Measurements from ENCODE around the gene CCDC124. TPM values are rescaled to one million over a fixed set of nuclear protein-coding genes. Genes with fewer than 3 reads are reported as not detected.

CCDC124 gene
- total RNA-seq, 6 experiments from 2014 or later: 86.3 to 115 (median 103) TPM

DNA sequence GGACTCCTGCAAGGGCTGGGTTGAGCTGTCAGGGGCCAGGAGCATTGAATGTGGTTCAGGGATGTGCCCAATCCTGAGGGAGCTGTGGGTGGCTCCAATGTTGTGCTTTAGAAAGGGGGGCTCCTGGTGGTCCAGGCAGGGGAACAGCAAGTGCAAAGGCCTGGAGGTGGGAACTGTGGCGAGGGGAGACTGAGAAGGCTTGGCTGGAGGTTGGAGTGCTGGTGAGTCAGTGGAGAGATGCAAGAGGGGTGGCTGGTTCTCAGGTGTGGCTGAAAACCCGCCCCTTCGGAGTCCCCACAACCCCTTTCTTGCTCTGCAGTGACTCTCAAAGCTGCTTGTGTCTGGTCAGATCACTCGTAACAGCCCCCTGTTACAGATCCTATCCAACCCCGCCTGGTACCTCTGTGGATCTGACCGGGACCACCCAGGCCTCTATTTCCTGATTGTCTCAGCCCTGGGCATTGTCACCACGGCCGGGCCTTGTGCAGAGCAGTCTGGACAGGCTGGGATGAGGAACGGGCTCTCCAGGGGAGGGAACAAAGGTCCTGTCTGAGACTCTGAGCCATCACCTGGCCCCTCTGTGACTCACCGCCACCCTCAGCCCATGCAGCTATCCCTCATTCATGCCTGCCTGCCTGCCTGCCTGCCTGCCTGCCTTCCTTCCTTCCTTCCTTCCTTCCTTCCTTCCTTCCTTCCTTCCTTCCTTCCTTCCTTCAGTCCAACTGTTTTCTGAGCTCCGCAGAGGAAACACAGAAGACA, 32.7 kb downstream of the CCDC124 start:
- Mint-ChIP-seq H3K36me3 (ENCODE audit: low read depth) (no peaks in the 10 kb centered on the region), H3K27ac (no peak overlapping the region), H3K27me3 (ENCODE audit: insufficient read depth) (peaks cover 48% of the 10 kb centered on the region), H3K4me3 (no peak overlapping the region), H3K4me1 (ENCODE audit: low read depth) (no peaks in the 10 kb centered on the region), H3K9me3 (no peaks in the 10 kb centered on the region)
- no peak for DNase-seq
- TF ChIP-seq, protein P1, sequence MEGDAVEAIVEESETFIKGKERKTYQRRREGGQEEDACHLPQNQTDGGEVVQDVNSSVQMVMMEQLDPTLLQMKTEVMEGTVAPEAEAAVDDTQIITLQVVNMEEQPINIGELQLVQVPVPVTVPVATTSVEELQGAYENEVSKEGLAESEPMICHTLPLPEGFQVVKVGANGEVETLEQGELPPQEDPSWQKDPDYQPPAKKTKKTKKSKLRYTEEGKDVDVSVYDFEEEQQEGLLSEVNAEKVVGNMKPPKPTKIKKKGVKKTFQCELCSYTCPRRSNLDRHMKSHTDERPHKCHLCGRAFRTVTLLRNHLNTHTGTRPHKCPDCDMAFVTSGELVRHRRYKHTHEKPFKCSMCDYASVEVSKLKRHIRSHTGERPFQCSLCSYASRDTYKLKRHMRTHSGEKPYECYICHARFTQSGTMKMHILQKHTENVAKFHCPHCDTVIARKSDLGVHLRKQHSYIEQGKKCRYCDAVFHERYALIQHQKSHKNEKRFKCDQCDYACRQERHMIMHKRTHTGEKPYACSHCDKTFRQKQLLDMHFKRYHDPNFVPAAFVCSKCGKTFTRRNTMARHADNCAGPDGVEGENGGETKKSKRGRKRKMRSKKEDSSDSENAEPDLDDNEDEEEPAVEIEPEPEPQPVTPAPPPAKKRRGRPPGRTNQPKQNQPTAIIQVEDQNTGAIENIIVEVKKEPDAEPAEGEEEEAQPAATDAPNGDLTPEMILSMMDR (IDR thresholded peaks at IDR 0.05): no peak

DNA sequence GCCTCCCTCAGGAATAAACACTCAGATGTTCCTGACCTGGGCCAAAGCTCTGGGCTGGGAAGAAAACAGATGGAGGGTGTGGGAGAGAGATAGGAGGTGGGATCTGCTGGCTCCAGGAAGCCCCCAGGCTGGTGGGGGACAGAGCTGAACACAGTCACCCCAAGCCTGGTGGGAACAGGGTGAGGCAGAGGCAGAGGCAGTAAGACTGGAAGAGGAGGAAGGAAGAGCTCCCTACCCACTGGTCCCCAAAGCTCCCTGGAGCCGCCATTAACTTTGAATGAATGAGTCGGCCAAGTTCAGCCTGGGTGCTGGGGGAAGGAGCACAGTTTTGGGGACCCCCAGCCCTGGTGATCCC, 33.3 kb downstream of the CCDC124 start:
- Mint-ChIP-seq H3K9me3 (no peaks in the 10 kb centered on the region), H3K36me3 (ENCODE audit: low read depth) (no peaks in the 10 kb centered on the region), H3K27me3 (ENCODE audit: insufficient read depth) (peaks cover 48% of the 10 kb centered on the region), H3K27ac (no peak overlapping the region), H3K4me3 (no peak overlapping the region), H3K4me1 (ENCODE audit: low read depth) (no peaks in the 10 kb centered on the region)
- TF ChIP-seq, protein P1 (IDR thresholded peaks at IDR 0.05): no peak
- DNase-seq: no peak

DNA sequence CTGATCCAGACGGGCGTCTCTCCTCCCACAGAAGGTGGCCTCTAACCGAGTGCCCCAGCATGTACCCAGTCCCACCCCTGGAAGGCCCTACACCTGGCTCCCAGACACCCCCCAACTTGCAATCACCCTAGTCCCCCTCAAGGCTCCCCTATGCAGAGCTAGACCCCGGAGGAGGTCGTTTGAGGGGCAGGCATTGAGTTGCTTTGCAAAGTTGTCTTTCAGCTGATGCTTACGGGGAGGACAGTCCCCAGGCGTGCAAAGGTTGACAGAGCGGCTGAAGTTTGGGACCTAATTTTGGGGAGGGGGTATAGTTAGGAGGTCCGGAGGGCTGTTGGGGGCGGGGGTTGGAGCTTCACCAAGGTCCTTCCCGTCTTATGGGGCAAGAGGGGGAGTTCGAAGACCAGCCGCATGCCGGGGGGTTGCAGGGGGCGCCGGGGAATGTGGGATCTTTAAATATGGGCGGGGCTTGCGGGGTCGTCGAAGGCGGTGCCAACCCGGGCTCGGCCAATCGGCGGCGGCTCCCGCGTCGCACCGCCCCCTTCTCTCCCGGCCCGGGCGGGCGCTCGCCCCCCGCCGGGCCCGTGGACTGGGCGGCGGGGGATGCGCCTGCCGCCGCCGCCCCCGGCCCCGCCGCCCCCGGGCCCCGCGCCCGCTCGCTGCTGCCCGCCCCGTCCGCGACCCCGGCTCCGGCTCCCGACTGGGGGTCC, 33.9 kb downstream of the CCDC124 start, which contains the start of gene KCNN1:
KCNN1 (plus strand) TSS at position 558 of the 707 bp plus-strand sequence. CDS start 6,782 bp downstream, outside the sequence.
- no peak for DNase-seq
- Mint-ChIP-seq H3K9me3 (no peaks in the 10 kb centered on the region), H3K27me3 (ENCODE audit: insufficient read depth) (peaks cover 45% of the 10 kb centered on the region), H3K4me1 (ENCODE audit: low read depth) (no peaks in the 10 kb centered on the region), H3K4me3 (no peak within 1 kb of the TSS), H3K27ac (no peak within 1 kb of the TSS), H3K36me3 (ENCODE audit: low read depth) (no peaks in the 10 kb centered on the region)
- TF ChIP-seq, protein P1 (IDR thresholded peaks at IDR 0.05): no peak

DNA sequence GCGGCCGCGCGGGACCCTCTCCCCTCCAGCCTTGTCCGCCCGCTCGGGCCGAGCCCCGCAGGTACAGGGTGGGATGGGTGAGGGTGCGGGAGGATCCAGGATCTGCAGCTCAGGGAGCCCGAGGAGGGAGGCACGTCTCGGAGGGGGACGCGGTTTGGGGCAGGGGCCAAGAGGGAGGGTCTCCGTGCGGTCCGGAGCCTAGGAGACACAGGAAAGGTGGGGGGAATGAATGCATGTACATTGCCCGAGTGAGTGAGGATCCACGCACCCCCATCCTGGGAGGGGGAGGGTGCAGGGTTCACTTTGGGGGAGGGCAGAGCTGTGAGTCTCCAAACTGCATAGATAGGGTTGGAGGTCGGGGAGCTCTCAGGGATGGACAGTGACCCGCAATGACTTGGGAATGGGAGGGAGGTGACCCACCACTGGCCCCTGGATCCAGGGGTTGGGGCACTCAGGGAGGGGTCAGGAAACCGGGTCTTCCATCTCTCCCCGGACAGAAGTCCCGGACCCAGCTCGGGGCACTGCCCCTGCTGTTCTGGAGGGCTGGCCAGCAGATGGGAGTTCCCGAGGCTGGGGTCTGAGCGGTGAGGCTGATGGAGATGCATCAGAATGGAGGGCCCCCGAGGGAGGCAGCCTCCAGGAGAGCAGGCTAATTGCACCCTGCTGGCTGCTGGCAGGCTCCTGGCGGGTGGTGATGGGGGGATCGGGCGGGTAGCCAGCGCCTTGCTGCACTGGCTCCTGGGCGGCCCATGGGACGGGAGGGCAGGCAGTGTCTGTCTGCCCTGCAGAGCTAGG, 34.6 kb downstream of the CCDC124 start:
- no peaks in the 10 kb centered on the region for H3K9me3 Mint-ChIP-seq
- TF ChIP-seq, protein P1 (IDR thresholded peaks at IDR 0.05): no peak
- H3K4me1 Mint-ChIP-seq (ENCODE audit: low read depth): no peaks in the 10 kb centered on the region
- H3K27me3 Mint-ChIP-seq (ENCODE audit: insufficient read depth): peaks cover 39% of the 10 kb centered on the region
- no peak for DNase-seq
- H3K27ac Mint-ChIP-seq: no peak overlapping the region
- H3K4me3 Mint-ChIP-seq: no peak overlapping the region
- no peaks in the 10 kb centered on the region for H3K36me3 Mint-ChIP-seq (ENCODE audit: low read depth)

DNA sequence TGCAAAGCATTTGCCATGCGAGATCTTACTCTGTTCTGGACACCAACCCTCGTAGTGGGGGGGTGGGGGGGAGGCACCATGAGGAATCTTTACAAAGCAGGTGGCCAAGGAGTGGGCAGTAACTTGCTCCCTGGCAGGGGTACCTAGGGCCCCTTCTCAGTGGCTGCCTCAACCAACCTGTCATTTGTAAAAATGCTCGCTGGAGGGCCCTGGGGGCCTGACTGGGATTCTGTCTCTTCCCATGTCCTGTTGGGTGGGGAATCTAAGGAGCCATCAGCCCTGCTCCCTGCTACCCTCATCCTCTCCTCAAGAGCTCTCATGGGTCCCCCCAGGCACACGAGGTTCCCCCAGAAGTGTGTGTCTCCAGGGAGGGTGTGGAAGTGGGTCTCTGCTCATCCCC, 35.5 kb downstream of the CCDC124 start:
- no peak for DNase-seq
- H3K4me1 Mint-ChIP-seq (ENCODE audit: low read depth): no peaks in the 10 kb centered on the region
- H3K36me3 Mint-ChIP-seq (ENCODE audit: low read depth): no peaks in the 10 kb centered on the region
- H3K4me3 Mint-ChIP-seq: no peak overlapping the region
- peaks cover 40% of the 10 kb centered on the region for H3K27me3 Mint-ChIP-seq (ENCODE audit: insufficient read depth)
- H3K9me3 Mint-ChIP-seq: no peaks in the 10 kb centered on the region
- TF ChIP-seq, protein P1 (IDR thresholded peaks at IDR 0.05): no peak
- no peak overlapping the region for H3K27ac Mint-ChIP-seq
